ENCODE results near the gene OR4C3. TPM values are rescaled to one million over a fixed set of nuclear protein-coding genes. Genes with fewer than 3 reads are reported as not detected.
A peak's percentile ranks its signal among the peaks of the same experiment; 100 is the strongest.
"Not testable (repeated sequence)": the region's sequence is repeated elsewhere in the genome, so short reads cannot be mapped to it uniquely, and the experiment has no call there.

The OR4C3 gene
- not detected in 2 replicates for polyA plus RNA-seq
- not detected in 2 replicates for polyA minus RNA-seq

- not testable (repeated sequence) for H3K36me3 ChIP-seq (ENCODE audit: insufficient read depth, low read length); H3F3A ChIP-seq (ENCODE audit: insufficient read depth, low read length, poor library complexity, severe bottlenecking); H3K9ac ChIP-seq (ENCODE audit: low read length); H3K4me2 ChIP-seq (ENCODE audit: low read length); H3K9me2 ChIP-seq (ENCODE audit: insufficient read depth, low read length); H3K27me3 ChIP-seq (ENCODE audit: insufficient read depth, low read depth, low read length); H4K20me1 ChIP-seq (ENCODE audit: insufficient read depth); H3K79me2 ChIP-seq (replicated peaks; ENCODE audit: insufficient read depth, low read length); H2AFZ ChIP-seq (ENCODE audit: low read depth, low read length); H3K9me3 ChIP-seq (ENCODE audit: low read length); H3K4me3 ChIP-seq (ENCODE audit: low read length); H3K27ac ChIP-seq (ENCODE audit: low read length)
These were observed at the start of gene OR4C3 for GRCh38 chr11:48324620-48325019. Gene OR4C3 (plus strand): TSS chr11:48324920. CDS start chr11:48325022, 102 bp downstream.

GRCh38 chr11:48305923-48306322 lies 18.8 kb upstream of the OR4C3 start, which contains the start of gene OR4S1:
Gene OR4S1 (plus strand): TSS chr11:48306223. CDS start chr11:48306223, 0 bp downstream.
- no peaks in the 10 kb centered on the region for H3K79me2 ChIP-seq (replicated peaks; ENCODE audit: insufficient read depth, low read length)
- no peaks in the 10 kb centered on the region for H3K27me3 ChIP-seq (ENCODE audit: insufficient read depth, low read depth, low read length)
- H3K9ac ChIP-seq (ENCODE audit: low read length), result no peak within 1 kb of the TSS
- H3K27ac ChIP-seq (ENCODE audit: low read length), result no peak within 1 kb of the TSS
- no peak within 1 kb of the TSS for H3K4me2 ChIP-seq (ENCODE audit: low read length)
- no peaks in the 10 kb centered on the region for H4K20me1 ChIP-seq (ENCODE audit: insufficient read depth)
- H2AFZ ChIP-seq (ENCODE audit: low read depth, low read length), result no peak within 1 kb of the TSS
- no peaks in the 10 kb centered on the region for H3F3A ChIP-seq (ENCODE audit: insufficient read depth, low read length, poor library complexity, severe bottlenecking)
- no peaks in the 10 kb centered on the region for H3K36me3 ChIP-seq (ENCODE audit: insufficient read depth, low read length)
- TF ChIP-seq SMC3 (conservative IDR thresholded peaks at IDR 0.05; ENCODE audit: poor library complexity), result no peak
- TF ChIP-seq TAF1 (IDR thresholded peaks at IDR 0.05; ENCODE audit: low read depth), result no peak
- TF ChIP-seq RAD21 (conservative IDR thresholded peaks at IDR 0.05), result no peak
- TF ChIP-seq, protein P1, sequence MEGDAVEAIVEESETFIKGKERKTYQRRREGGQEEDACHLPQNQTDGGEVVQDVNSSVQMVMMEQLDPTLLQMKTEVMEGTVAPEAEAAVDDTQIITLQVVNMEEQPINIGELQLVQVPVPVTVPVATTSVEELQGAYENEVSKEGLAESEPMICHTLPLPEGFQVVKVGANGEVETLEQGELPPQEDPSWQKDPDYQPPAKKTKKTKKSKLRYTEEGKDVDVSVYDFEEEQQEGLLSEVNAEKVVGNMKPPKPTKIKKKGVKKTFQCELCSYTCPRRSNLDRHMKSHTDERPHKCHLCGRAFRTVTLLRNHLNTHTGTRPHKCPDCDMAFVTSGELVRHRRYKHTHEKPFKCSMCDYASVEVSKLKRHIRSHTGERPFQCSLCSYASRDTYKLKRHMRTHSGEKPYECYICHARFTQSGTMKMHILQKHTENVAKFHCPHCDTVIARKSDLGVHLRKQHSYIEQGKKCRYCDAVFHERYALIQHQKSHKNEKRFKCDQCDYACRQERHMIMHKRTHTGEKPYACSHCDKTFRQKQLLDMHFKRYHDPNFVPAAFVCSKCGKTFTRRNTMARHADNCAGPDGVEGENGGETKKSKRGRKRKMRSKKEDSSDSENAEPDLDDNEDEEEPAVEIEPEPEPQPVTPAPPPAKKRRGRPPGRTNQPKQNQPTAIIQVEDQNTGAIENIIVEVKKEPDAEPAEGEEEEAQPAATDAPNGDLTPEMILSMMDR (IDR thresholded peaks at IDR 0.05; ENCODE audit: poor library complexity, severe bottlenecking), result no peak
- TF ChIP-seq EZH2 (IDR thresholded peaks at IDR 0.05; ENCODE audit: borderline replicate concordance, insufficient read depth, low read length, poor library complexity, severe bottlenecking), result no peak
- no peak for TF ChIP-seq POLR2AphosphoS5 (IDR thresholded peaks at IDR 0.05)
- no peak for TF ChIP-seq MXI1 (conservative IDR thresholded peaks at IDR 0.05; ENCODE audit: poor library complexity, severe bottlenecking)
- TF ChIP-seq, protein P2, sequence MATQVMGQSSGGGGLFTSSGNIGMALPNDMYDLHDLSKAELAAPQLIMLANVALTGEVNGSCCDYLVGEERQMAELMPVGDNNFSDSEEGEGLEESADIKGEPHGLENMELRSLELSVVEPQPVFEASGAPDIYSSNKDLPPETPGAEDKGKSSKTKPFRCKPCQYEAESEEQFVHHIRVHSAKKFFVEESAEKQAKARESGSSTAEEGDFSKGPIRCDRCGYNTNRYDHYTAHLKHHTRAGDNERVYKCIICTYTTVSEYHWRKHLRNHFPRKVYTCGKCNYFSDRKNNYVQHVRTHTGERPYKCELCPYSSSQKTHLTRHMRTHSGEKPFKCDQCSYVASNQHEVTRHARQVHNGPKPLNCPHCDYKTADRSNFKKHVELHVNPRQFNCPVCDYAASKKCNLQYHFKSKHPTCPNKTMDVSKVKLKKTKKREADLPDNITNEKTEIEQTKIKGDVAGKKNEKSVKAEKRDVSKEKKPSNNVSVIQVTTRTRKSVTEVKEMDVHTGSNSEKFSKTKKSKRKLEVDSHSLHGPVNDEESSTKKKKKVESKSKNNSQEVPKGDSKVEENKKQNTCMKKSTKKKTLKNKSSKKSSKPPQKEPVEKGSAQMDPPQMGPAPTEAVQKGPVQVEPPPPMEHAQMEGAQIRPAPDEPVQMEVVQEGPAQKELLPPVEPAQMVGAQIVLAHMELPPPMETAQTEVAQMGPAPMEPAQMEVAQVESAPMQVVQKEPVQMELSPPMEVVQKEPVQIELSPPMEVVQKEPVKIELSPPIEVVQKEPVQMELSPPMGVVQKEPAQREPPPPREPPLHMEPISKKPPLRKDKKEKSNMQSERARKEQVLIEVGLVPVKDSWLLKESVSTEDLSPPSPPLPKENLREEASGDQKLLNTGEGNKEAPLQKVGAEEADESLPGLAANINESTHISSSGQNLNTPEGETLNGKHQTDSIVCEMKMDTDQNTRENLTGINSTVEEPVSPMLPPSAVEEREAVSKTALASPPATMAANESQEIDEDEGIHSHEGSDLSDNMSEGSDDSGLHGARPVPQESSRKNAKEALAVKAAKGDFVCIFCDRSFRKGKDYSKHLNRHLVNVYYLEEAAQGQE (IDR thresholded peaks at IDR 0.05; ENCODE audit: borderline replicate concordance), result no peak
- H3K4me3 ChIP-seq (ENCODE audit: low read length), result no peak within 1 kb of the TSS
- no peaks in the 10 kb centered on the region for H3K9me2 ChIP-seq (ENCODE audit: insufficient read depth, low read length)
- peaks cover 4% of the 10 kb centered on the region for H3K9me3 ChIP-seq (ENCODE audit: low read length)

DNA sequence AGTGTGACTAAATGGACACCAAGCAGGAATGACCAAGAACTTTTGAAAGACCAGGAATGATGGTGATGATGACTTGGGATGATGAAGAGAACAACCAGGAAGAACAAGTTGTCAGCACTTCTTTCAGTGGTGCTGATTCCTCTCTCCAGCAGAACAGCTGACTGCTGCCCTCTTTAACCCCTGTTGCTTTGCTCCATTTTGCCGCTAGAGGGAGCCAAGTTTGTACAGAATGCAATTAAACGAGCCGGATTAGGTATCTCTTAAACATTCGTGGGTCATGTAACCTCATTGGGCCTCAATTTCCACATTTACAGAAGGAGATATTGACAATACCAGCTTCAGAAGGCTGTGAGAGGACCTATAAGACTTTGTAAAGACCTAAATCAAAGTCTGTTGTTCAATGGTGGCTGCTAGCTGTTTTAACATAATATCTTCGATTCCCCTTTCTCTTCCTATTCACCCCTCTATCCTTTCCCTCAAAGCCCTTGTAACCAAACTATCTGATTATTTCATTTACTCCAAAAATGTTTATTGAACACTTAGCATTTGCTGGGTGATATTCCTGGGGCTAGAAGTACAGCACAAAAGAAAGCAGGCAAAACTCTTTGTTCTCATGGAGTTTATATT lies 16.8 kb upstream of the OR4C3 start:
- TF ChIP-seq EZH2 (IDR thresholded peaks at IDR 0.05; ENCODE audit: borderline replicate concordance, insufficient read depth, low read length, poor library complexity, severe bottlenecking), result no peak
- TF ChIP-seq, protein P1 (IDR thresholded peaks at IDR 0.05; ENCODE audit: poor library complexity, severe bottlenecking), result peak; percentile 42
- Histone ChIP-seq H3F3A (ENCODE audit: insufficient read depth, low read length, poor library complexity, severe bottlenecking) (no peaks in the 10 kb centered on the region), H3K36me3 (ENCODE audit: insufficient read depth, low read length) (no peaks in the 10 kb centered on the region), H3K9me2 (ENCODE audit: insufficient read depth, low read length) (no peaks in the 10 kb centered on the region), H3K4me3 (ENCODE audit: low read length) (no peak overlapping the region), H2AFZ (ENCODE audit: low read depth, low read length) (no peak overlapping the region), H4K20me1 (ENCODE audit: insufficient read depth) (no peaks in the 10 kb centered on the region), H3K27ac (ENCODE audit: low read length) (no peak overlapping the region), H3K27me3 (ENCODE audit: insufficient read depth, low read depth, low read length) (no peaks in the 10 kb centered on the region), H3K9ac (ENCODE audit: low read length) (no peak overlapping the region), H3K9me3 (ENCODE audit: low read length) (peaks cover 4% of the 10 kb centered on the region), H3K79me2 (replicated peaks; ENCODE audit: insufficient read depth, low read length) (no peaks in the 10 kb centered on the region), H3K4me2 (ENCODE audit: low read length) (no peak overlapping the region)

- not testable (repeated sequence) for H2AFZ ChIP-seq (ENCODE audit: low read depth, low read length); H3F3A ChIP-seq (ENCODE audit: insufficient read depth, low read length, poor library complexity, severe bottlenecking); H3K9ac ChIP-seq (ENCODE audit: low read length); H4K20me1 ChIP-seq (ENCODE audit: insufficient read depth); H3K36me3 ChIP-seq (ENCODE audit: insufficient read depth, low read length); H3K4me2 ChIP-seq (ENCODE audit: low read length); H3K9me2 ChIP-seq (ENCODE audit: insufficient read depth, low read length); H3K27me3 ChIP-seq (ENCODE audit: insufficient read depth, low read depth, low read length); H3K27ac ChIP-seq (ENCODE audit: low read length); H3K4me3 ChIP-seq (ENCODE audit: low read length); H3K9me3 ChIP-seq (ENCODE audit: low read length); H3K79me2 ChIP-seq (replicated peaks; ENCODE audit: insufficient read depth, low read length)
These were observed 11.1 kb upstream of the OR4C3 start for GRCh38 chr11:48313590-48313989.

Data from neural cell (in vitro differentiated cells).